NCI-H1694 treated with DMSO at 0.1 percent for 48 hours (cell line): ENCODE measurements around the gene MATR3.

ENCODE experiments used
- DNase-seq: peaks from one replicate; lab custom pipeline; 2025; lab: John Stamatoyannopoulos, UW

MATR3 gene

DNA sequence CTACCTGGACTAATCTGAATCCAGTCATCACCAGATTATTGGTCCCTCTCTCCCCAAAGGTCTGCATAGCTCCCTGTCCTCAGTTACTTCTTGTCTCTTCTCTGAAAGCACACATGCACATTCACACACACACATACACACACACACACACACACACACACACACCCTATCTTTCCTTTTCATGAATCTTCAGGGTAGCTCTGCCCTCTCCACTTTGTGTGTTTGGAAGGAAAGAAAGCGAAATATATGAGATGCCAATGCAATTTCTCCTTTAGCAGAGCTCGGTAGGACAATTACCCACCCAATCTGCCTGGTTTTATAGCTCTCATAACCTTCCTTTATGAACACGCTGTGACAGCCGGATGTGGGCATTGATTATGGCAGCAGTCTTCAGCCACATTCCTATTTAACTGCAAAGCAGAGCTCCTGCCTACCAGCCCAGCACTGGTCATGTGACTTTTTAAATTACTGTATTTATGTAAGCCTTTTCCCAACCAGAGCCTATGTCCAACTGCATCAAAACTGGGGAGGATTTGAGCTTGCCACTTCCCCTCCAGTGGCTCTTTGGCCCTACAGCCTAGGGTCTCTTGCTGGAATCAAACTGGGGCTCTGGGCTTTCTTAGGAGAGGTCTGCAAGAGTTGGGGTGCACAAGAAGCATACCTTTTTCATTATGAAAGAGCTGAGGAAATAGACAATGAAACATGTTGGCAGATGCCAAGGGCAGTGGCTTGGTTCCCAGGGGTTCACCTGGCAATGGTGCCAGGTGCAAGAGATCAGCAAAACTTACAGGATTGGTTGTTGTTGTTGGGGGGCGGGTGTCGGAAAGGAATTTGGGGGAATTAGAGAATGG, 20.8 kb upstream of the MATR3 start:
- DNase-seq: no peak

DNA sequence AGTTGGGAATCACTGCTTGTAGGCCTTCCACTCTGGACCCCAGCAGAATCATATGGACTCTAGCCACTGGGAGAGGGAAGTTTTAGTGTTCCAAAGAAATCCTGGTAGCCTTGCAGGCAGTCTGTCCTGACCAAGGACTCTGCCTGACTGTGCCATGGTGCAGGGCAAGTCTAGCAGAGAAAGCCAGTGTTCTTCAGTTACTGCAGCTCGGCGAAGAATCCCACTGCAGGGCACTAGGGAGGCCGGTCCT, 20.3 kb upstream of the MATR3 start:
- DNase-seq: no peak

DNA sequence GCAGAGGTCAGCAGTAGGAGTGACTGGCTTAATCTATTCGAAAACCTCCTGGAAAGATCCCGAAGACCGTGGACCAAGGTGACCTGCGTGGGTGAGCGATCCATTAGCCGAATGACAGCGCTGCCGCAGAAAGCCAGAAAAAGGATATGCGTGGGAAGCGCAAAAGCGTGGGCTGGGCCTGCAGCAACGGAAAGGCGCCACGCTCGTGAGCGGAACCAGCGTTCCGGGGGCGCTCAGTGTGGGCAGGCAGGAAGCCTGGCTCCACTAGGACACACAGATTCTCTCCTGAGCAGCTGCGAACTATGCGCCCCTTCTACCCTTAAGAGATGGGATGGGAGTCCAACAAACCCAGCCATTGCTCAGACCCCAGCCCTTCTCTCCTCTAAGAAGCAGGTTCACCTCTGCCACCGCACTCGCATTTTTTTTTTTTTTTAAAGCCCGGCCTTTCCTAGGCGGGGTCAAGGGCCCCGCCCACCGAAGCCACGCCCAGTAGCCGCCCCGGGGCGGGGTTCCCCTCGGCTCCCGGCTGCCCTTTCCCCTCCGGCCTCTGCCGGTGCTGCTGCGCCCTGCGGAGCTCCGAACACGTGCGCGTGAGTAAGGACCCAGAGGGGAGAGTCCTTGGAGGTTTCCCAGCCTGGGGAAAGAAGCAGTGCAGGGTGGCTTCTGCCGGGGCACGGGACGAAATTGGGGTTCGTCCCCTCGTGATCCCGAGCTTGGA, 19.8 kb upstream of the MATR3 start:
- DNase-seq: peak; percentile 46

DNA sequence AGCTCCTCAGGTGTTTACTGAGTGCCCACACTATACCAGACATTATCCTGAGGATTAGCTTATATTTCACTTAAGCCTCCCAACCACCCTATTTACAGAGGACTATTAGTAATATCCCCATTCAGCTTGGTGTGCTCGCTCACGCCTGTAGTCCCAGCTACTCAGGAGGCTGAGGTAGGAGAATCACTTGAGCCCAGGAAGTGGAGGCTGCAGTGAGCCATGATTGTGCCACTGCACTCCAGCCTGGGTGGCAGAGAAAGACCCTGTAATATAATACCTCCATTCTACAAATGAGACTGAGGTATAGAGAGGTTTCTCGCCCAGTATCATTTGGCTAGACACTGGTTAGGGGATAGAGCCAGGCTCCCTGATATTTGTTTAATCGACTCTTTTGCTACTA, 18.0 kb upstream of the MATR3 start:
- no peak for DNase-seq

DNA sequence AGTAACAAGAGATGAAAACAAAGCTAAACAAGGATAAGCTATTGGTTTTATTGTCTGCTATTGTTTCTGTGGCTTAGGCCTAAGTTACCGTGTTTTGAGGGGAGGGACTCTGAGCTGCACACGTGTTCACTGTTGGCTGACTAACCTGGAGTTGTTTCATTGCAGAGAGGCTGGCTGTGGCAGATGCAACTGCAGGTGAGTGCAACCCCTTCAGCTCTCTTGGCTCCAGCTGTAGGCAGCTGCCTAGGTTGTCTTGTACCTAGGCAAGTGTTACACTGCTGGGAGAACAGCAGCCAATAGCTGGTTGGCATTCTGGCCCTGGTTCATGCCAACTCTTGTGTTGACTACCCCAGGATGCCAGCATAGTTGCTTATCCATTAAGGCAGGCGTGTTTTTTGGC, 17.6 kb upstream of the MATR3 start:
- no peak for DNase-seq

DNA sequence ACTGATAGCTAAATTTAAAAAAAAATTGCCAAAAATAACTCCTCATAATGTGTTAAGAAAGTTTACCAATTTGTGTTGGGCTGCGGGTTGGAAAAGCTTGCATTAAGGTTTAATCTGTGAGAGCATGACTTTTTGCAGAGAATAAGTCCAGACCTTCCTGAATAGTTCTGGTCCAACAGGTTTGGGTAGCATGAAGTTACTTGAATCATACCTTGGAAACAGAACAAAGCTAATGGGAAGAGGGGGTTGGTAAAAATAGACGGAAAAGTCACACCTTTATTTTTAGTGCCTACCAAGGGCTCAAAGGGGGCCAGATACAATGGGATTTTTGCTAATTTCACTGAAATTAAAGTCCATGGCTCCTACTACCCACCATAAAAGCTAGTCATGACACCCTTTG, 17.1 kb upstream of the MATR3 start:
- no peak for DNase-seq

DNA sequence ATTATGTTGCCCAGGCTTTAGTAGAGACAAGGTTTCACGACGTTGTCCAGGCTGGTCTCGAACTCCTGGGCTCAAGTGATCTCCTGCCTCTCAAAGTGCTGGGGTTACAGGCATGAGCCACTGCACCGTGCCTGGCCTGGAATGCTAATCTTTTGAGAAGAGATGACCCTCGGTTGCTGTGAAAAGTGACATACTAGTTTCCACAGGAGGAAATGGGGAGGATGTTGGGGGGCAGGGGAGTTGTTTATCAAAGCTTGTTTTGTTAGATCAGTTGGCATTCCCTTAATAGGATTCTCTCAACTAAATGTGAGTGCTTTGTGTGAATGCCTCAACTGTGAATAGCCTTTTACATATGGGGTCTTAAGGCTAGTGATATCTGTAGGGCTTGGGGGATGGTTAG, 16.4 kb upstream of the MATR3 start:
- no peak for DNase-seq

DNA sequence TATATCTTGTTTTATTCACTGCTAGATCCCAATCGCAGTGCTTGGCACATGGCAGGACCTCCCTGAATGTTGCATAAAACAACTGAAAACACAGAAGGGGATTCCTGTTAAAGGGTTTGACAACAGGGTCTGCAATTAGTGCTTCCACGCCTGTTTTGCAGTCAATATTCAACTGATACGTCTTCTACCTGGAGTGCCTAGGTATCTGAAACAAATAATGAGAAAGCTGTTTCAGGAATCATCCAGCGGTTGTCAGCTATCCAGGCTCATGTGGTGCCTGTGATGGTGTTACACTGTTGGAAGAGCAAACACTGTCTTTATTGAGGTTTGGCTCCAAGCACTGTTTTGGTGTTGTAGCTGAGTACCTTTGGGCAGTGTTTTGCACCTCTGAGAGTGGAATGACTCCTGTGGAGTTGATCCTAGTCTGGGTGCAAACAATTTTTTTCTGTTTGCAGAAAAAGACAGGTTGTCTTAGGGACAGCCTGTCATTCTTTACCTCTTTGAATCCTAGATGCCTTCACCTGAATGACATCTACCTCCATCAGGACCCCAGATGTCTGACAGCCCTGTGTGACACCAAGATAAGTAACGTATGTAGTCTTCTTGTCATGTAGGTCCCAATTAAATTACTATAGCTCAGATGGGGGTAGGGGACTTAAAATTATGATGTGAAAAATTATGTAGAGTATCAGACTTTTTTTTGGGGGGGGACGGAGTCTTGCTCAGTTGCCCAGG, 14.8 kb upstream of the MATR3 start:
- DNase-seq: no peak

DNA sequence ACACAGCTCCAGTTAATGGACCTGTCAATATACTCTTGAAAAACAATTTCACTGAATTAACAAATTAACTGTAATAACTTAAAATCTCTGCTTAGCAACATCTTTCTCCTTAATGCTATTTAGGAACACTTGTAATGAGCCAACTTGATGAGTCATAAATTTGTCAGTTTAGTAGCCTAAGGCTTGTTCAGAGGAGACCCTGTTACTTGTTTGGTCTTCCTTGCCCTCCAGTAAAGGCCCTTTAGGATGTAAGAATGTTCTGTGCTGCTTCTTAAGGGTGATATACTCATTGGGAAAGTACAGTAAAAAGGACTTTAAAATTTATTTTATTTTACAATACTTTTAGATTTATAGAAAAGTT, 11.4 kb upstream of the MATR3 start:
- DNase-seq: no peak

DNA sequence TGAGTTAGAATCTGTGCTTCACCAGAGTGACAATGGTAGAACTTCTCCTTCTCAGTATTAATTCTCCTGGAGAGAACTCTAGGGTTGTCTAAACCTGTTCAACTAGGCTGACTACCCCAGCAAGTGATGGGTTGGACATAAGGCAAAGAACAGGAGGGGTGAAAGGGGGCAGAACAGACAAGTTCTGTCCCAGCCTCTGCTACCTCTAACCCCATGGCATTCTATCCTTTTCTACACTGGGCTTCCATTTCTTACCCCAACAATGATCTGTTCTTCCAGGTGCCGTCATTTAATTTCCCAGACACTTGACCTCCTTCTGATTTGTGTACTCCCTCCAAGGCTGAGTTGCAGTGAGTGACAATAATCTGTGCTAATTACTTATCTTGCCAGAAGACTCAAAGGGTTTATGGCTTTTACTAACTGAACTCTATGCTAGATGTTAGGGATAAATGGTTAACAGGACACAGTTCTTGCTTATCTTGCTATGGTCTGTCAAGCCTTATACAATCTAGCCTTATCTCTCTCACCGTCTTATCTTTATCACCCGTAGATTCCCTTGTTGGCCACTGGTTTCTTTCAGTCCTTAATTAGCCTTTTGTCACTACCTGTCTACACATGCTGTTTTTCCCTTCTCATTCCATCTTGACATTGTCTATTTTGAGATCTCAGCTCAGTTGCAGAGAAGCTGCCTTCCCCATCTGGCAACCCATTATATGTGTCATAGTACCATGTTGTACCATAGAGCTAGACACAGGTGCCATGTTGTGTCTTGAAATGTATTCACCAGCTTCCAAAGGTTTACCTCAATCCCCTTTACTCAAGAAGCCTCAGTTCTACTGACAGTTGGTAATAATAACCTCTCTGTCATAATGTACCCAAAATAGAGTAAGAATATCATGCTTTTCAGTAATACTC, 10.0 kb upstream of the MATR3 start:
- no peak for DNase-seq

DNA sequence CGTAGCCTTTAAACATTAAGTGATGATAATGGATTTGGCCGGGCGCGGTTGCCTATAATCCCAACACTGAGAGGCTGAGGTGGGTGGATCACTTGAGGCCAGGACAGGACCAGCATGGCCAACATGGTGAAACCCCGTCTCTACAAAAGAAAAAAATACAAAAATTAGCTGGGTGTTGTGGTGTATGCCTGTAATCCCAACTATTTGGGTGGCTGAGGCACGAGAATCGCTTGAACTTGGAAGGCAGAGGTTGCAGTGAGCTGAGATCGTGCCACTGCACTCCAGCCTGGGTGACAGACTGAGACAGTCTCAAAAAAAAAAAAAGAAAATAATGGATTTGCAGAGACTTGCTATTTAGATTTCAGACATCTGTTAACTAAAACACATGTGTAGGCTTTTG, 9.2 kb upstream of the MATR3 start:
- DNase-seq: no peak

DNA sequence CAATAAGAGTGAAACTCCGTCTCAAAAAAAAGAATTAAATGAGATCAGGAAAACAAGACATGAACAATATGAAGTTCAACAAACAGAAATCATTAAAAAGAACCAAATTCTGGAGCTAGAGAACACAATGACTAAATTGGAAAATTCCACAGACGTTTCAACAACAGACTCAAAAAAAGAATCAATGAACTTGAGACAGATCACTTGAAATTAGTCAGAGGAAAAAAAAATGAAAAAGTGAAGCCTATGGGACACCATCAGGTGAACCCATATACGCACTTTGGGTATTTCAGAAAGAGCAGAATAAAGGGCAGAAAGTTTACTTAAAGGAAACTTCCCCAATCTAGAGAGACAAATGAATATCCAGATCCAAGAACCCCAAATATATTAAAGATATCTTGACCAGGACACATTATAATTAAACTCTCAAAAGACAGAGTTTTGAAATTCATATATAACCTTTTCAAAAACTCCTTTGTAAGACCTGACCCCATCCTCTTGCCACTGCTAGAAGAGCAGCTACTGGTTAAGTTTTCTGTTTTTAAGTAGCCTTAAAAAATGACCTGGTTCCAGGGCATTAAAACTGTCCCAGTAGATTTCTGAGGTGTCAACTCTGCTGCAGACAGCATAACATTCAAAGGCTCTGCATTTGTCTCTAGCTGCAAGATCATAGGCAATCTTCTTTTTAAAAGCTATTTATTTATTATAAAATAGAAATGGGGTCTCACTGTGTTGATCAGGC, 7.7 kb upstream of the MATR3 start:
- no peak for DNase-seq

DNA sequence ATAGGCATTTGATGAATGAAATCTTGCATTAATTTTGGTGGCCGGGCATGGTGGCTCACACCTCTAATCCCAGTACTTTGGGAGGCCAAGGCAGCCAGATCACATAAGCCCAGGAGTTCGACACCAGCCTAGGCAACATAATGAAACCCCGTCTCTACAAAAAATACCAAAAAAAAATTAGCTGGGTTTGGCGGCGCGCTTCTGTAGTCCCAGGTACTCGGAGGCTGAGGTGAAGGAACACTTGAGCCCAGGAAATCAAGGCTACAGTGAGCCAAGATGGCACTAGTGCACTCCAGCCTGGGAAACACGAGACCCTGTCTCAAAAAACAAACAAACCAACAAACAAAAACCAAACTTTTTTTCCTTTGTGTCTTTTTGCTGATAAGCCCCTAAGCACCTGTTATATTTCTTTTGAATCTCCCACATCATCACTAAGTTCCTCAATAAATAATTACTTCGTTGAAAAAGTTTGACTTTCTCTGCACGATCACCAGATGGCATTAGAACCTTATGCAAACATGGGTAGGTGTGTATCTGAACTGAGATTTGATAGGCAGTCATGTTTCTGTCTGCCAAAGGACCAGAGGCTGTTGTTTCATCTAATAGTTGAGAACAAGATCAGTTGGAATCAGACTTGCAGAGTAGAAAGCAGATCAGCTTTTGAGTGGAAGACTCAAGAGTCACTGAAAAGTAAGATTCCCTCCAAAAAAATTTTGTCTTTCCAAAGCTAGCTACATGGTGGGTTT, 5.5 kb upstream of the MATR3 start:
- peak; percentile 1 for DNase-seq

DNA sequence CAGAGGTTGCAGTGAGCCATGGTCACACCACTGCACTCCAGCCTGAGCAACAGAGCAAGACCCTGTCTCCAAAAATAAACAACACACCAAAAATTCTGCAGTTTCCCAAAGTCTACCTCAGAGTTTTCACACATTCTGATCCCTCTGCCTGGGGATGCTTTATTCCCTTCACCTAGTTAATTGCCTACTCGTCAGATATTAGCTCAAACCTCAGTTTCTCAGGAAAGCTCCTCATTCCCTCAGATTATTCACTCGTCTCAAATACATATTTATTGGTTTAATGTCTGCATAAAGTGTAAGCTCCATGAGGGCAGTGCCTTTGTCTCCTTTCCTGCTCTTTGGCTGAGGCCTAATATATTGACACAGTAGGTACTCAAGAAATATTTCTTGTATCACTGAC, 2.5 kb upstream of the MATR3 start:
- DNase-seq: no peak

DNA sequence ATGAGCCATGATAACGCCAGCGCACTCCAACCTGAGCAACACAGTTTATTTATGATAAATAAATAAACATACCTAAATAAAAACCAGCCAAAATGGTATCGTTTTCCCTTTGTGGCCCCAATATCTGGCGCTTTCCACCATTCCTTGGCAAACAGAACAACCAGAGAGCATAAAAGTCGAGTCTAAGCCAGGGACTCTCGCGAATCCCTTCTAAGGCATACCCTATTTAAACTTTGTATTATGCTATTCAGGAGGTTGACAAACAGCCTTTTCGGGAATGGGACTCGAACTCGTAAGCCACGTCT, 386 bp upstream of the MATR3 start:
- no peak for DNase-seq

DNA sequence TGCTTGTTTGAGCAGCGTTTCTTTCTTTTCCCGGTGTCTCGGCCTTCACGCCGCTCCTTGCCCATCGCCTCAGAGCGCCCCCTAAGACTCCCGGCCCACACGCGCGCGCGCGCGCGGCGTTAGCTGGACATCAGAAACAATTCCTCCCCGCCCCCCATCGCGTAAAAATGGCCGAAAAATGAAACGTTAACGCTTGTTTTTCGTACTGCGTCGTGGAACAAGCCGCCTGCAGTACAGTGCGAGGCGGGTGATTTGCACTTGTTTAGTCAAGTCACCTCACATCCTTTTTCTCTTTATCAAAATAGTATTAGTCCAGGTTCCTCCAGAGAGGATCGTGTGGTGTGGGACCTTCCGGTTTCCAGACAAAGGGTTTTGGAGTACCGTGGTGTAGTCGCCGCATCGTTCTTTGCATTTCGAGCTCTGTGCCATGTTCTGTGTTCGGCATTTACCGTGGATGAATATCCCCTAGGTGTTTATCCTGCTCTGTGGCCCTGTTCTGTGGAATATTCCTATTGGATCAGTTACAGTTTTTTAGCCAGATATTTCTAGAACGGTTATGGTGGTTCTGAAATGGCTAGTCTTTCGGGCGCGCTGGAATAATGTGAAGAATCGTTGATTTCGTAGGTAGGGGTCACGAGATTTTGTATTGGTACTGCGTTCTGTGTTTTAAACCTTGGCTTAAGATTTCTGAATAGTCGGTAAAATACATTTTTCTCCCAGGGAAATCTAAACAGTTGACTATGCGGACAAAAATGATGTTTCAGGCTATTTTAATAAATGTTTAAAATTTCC, 1.0 kb downstream of the MATR3 start:
- peak; percentile 31 for DNase-seq

DNA sequence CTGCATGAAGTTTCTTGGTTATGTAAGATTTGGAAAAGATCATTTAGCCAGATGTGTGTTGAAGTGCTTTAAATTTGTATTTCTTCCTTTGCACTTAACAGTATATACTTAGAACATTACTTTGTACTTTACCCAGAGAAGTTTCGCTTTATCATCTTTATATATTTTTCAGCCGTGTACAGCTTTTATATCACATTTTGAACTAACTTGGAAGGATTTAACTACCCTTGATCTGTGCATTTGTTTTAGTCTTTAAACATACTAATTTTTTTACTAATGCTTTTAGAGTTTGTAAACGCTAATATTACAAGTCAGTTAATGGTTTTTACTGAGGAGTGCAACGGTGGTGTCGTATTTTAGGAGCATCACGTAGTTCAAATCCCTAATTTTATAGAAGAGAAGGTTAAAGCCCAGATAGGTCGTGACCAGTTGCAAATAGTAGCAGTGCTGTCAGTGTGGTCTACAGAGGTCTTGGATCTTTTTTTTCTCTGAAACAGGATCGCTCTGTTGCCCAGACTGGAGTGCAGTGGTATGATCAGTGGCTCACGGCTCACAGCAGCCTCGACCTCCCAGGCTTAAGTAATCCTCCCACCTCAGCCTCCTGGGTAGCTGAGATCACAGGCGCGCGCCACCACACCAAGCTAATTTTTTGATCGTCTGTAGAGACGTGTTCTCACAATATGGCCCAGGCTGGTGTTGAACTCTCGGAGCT, 2.0 kb downstream of the MATR3 start:
- no peak for DNase-seq

DNA sequence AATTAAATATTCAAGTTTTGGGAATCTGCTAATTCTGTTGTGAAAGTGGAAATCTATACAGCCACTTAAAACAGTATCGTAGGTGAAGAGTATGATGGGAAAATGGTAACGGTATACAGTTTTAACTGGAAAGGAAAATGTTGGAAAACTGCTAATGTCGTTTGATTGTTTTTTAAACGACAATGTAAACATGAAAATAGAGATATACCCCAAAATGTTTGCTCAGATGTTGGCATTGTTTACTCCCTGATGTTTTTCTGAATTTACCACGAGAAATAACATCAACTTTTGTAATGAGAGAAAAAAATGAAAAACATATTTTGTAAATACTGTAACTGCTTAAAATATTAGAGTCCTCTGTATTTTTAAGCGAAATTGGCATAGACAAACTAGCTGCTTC, 2.7 kb downstream of the MATR3 start:
- no peak for DNase-seq

DNA sequence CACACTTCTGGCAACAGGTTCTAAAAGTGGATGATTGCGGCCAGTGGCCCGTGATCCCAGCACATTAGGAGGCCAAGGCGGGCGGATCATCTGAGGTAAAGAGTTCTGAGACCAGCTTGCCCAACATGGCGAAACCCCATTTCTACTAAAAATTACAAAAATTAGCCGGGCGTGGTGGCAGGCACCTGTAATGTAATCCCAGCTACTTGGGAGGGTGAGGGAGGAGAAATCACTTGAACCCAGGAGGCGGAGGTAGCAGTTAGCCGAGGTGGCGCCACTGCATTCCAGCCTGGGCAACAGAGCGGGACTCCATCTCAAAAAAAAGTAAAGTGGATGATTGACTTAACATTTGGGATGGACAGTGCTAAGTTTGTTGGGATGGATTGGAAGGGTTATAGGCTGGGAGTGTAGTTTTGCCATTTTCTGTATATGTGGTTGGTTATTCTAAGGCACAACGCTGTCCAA, 3.4 kb downstream of the MATR3 start:
- no peak for DNase-seq
